HepG2 (cell line): ENCODE data around the gene GARS1. TPM values are rescaled to one million over a fixed set of nuclear protein-coding genes. Genes with fewer than 3 reads are reported as not detected.

Experiments
- AKNA ChIP-seq: sonication (generic); formaldehyde crosslinking; IDR thresholded peaks from 2 replicates; pipeline ENCODE4 v1.4.0; 2020; ENCODE audit warnings: missing genetic modification reagents, borderline replicate concordance
- ARID2 ChIP-seq: sonication (generic); formaldehyde crosslinking; IDR thresholded peaks from 2 replicates; pipeline ENCODE4 v1.8.1; 2022; ENCODE audit warnings: mild to moderate bottlenecking, missing genetic modification reagents, borderline replicate concordance
- CREB1 ChIP-seq, 2 experiments: fragments of 450-650 bp in 1 of 2; IDR thresholded peaks; 2 replicates each; pipeline ENCODE4 v1.6.1; 2016 to 2017; ENCODE audit warnings: control low read depth in 1 of 2, mild to moderate bottlenecking in 1 of 2, missing compliant biosample characterization in 1 of 2, missing genetic modification characterization in 1 of 2
- HNF4A ChIP-seq: sonication (generic); formaldehyde crosslinking; IDR thresholded peaks from 2 replicates; pipeline ENCODE4 v1.4.0; 2020; ENCODE audit warnings: missing genetic modification reagents
- MXI1 ChIP-seq: IDR thresholded peaks from 3 replicates; pipeline ENCODE4 v1.6.1; 2012; ENCODE audit warnings: low read depth, low read length, inconsistent platforms, borderline replicate concordance
- NCOA2 ChIP-seq: sonication (generic); formaldehyde crosslinking; IDR thresholded peaks from 2 replicates; pipeline ENCODE4 v1.8.0; 2022; ENCODE audit warnings: inconsistent platforms
- ZMYM3 ChIP-seq: sonication (generic); formaldehyde crosslinking; IDR thresholded peaks from 2 replicates; pipeline ENCODE4 v1.5.1; 2020; ENCODE audit warnings: mild to moderate bottlenecking, missing genetic modification reagents
- ZNF142 ChIP-seq: sonication (generic); formaldehyde crosslinking; IDR thresholded peaks from 2 replicates; pipeline ENCODE4 v1.4.0; 2020; ENCODE audit warnings: missing genetic modification reagents
- ZNF225 ChIP-seq: sonication (generic); formaldehyde crosslinking; IDR thresholded peaks from 2 replicates; pipeline ENCODE4 v1.4.0; 2020; ENCODE audit warnings: mild to moderate bottlenecking, missing genetic modification reagents
- ZNF431 ChIP-seq: sonication (generic); formaldehyde crosslinking; IDR thresholded peaks from 2 replicates; pipeline ENCODE4 v1.9.0; 2022; ENCODE audit warnings: missing genetic modification reagents, low read depth, mild to moderate bottlenecking, borderline replicate concordance
- ZNF570 ChIP-seq: sonication (generic); formaldehyde crosslinking; IDR thresholded peaks from 2 replicates; pipeline ENCODE4 v1.4.0; 2020; ENCODE audit warnings: mild to moderate bottlenecking, missing genetic modification reagents, borderline replicate concordance
- ZNF83 ChIP-seq: sonication (generic); formaldehyde crosslinking; IDR thresholded peaks from 2 replicates; pipeline ENCODE4 v1.4.0; 2020; ENCODE audit warnings: missing genetic modification reagents, mild to moderate bottlenecking, borderline replicate concordance
- ZSCAN29 ChIP-seq: sonication (generic); formaldehyde crosslinking; conservative IDR thresholded peaks from 2 replicates; pipeline ENCODE4 v1.4.0; 2020; ENCODE audit warnings: mild to moderate bottlenecking, missing genetic modification reagents
- polyA plus RNA-seq, 8 experiments: library from polyadenylated mRNA; depleted of rRNA in 3 of 8; stranded (reverse) in 7 of 8; unstranded in 1 of 8; fragments of >200 nt; fragmentation: Illumina TruSeq in 4 of 8; extraction: Trizol in 4 of 8; gene quantifications; 2 replicates each; pipeline versions ENCODE4 v1.2.1 to v1.2.3, GENCODE V29; 2011 to 2016; ENCODE audit warnings: low read depth in 4 of 8, missing spikeins in 1 of 8, mixed read lengths in 1 of 8; ENCODE audit not compliant: insufficient read depth in 1 of 8
- total RNA-seq, 5 experiments: library from RNA; depleted of rRNA; stranded (reverse); fragments of >200 nt; fragmentation: Illumina TruSeq; extraction: Trizol; gene quantifications; 2 replicates each; pipeline ENCODE4 v1.2.3, GENCODE V29; 2016; ENCODE audit warnings: low read depth in 1 of 5
- TF ChIP-seq, protein P1 (sequence below): sonication (generic); formaldehyde crosslinking; IDR thresholded peaks from 2 replicates; pipeline ENCODE4 v1.8.0; 2022; ENCODE audit warnings: mild to moderate bottlenecking, missing genetic modification reagents, moderate library complexity

Gene GARS1
- total and polyA plus RNA-seq, 2 of the 13 experiments (the other 11 are each of a cell fraction or from before 2014, with no cell fraction given), result 140 to 460 TPM

DNA sequence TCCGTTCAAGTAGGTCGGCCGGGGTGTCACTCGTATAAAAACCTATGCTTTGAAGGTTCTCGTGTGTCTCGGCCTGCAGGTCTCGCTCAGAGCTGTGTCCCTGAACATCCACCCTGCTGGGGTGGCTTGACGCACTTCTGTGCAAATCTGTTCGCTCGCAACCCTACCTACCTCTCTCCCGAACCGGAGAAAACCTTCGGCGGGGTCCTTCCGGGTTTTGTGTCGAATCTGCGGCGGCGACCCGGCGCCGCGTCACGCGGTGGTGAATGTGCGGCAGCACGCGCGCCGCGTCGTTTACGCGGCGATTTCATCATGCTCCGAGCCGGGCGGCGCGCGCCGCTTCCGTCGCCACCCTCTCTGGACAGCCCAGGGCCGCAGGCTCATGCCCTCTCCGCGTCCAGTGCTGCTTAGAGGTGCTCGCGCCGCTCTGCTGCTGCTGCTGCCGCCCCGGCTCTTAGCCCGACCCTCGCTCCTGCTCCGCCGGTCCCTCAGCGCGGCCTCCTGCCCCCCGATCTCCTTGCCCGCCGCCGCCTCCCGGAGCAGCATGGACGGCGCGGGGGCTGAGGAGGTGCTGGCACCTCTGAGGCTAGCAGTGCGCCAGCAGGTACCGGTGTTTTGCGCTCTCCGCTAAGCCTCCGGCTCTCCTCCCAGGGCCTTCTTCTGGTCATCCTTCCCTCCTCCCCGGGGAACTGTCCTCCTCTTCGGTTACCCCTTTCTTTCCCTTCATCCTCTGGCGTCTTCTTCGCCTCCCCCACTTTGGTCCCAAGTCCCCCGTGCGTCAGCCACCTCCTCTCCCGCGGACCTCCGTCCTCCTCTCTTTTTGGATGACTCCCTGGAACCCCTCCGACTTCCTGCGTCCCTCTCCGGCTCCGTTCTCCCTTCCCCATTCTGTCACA, at the start of gene GARS1 (continued):
- 0 out of 2 replicates have a peak, but pooled peaks have one; percentile 26 for TF ChIP-seq AKNA (CRISPR knock-in tag)
- 0 out of 2 replicates have a peak, but pooled peaks have one; percentile 71 for TF ChIP-seq ZNF83 (CRISPR knock-in tag)
- no peak for TF ChIP-seq ZNF431 (CRISPR knock-in tag)
- TF ChIP-seq ARID2 (CRISPR knock-in tag), result no peak
- peak; percentile 97 for TF ChIP-seq CREB1 (IDR thresholded peaks at IDR 0.05)
- peak; percentile 96 for TF ChIP-seq CREB1 (CRISPR knock-in tag; IDR thresholded peaks at IDR 0.05)
- TF ChIP-seq, protein P1, sequence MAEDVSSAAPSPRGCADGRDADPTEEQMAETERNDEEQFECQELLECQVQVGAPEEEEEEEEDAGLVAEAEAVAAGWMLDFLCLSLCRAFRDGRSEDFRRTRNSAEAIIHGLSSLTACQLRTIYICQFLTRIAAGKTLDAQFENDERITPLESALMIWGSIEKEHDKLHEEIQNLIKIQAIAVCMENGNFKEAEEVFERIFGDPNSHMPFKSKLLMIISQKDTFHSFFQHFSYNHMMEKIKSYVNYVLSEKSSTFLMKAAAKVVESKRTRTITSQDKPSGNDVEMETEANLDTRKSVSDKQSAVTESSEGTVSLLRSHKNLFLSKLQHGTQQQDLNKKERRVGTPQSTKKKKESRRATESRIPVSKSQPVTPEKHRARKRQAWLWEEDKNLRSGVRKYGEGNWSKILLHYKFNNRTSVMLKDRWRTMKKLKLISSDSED (CRISPR knock-in tag), result no peak
- TF ChIP-seq ZNF225 (CRISPR knock-in tag), result no peak; the same call in 1 of the 2 replicates
- TF ChIP-seq ZMYM3 (CRISPR knock-in tag), result peak; percentile 85
- TF ChIP-seq HNF4A, result peak; percentile 54
- TF ChIP-seq ZNF570 (CRISPR knock-in tag), result no peak
- TF ChIP-seq ZNF142 (CRISPR knock-in tag), result peak; percentile 82; the same call in 1 of the 2 replicates
- peak; percentile 60; the same call in 1 of the 2 replicates for TF ChIP-seq NCOA2
- 0 out of 2 replicates have a peak, but pooled peaks have one; percentile 85 for TF ChIP-seq ZSCAN29 (CRISPR knock-in tag)
- peak; percentile 90; the same call in 2 of the 3 replicates for TF ChIP-seq MXI1
